Stimulated activated naive CD8-positive, alpha-beta T cell treated with anti-CD3 and anti-CD28 coated beads, Interleukin-15, amount 100 ng/mL, for 72 hours (primary cell): ENCODE data around the gene BTNL9.
"Not testable (repeated sequence)": the region's sequence is repeated elsewhere in the genome, so short reads cannot be mapped to it uniquely, and the experiment has no call there.

Experiments
- ATAC-seq: fragments of 150-1000 bp; cut with Tn5 transposase; 2 replicates; pipeline ENCODE4 v1.10.0; 2021; ENCODE audit warnings: mild to moderate bottlenecking, moderate library complexity
- DNase-seq, 2 donors: peaks; one replicate each; pipeline ENCODE4 v3.0.0; 2021 to 2022
- H3K27ac Mint-ChIP-seq, 2 donors: one replicate each; pipeline ENCODE4 v1.8.0; 2022; ENCODE audit warnings: mild to moderate bottlenecking in 2 of 2, mixed read lengths in 2 of 2, moderate library complexity in 2 of 2
- H3K27me3 Mint-ChIP-seq: one replicate; pipeline ENCODE4 v1.8.0; 2022; ENCODE audit warnings: mixed read lengths
- H3K4me1 Mint-ChIP-seq: one replicate; pipeline ENCODE4 v1.8.0; 2022; ENCODE audit warnings: mild to moderate bottlenecking, mixed read lengths
- H3K4me3 Mint-ChIP-seq, 2 donors: one replicate each; pipeline ENCODE4 v1.8.0; 2022; ENCODE audit warnings: mild to moderate bottlenecking in 2 of 2, mixed read lengths in 2 of 2, moderate library complexity in 1 of 2
- H3K9me3 Mint-ChIP-seq, 2 donors: one replicate each; pipeline ENCODE4 v1.8.0; 2022; ENCODE audit warnings: mixed read lengths in 2 of 2

The BTNL9 gene

DNA sequence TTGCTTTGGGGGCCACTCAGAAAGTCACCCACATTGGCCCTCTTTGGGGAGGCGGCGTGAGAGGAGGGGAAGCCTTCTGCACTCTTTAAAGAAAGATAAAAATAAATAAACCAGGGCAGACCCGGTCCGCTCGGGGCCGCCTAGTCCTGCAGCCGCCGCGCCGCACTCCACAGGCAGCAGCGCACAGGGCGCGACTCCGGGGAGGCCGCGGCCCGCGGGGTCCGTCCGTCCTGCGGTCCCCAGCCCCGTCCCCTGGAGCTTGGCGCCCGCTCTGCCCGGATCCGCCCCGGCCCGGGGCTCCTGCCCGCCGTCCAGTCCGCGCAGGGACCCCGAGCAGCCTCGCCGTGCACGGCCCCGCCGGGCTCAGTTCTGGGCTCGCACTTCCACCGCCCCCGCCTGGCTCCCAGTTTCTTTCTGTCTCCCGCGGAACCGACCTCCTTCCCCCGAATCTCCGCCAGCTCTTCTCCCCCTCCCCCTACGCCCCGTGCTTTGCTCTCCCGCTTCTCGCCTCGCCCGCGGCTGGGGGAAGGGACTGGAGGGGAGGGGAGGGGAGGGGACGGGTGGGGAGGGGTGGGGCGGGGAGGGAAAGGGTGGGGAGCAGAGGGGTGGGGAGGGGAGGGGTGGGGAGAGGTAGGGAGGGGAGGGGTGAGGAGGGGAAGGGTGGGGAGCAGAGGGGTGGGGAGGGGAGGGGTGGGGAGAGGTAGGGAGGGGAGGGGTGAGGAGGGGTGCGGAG is 57.9 kb downstream of the BTNL9 start:
- peak; percentile 18 for ATAC-seq
- H3K9me3 Mint-ChIP-seq: not testable (repeated sequence)

DNA sequence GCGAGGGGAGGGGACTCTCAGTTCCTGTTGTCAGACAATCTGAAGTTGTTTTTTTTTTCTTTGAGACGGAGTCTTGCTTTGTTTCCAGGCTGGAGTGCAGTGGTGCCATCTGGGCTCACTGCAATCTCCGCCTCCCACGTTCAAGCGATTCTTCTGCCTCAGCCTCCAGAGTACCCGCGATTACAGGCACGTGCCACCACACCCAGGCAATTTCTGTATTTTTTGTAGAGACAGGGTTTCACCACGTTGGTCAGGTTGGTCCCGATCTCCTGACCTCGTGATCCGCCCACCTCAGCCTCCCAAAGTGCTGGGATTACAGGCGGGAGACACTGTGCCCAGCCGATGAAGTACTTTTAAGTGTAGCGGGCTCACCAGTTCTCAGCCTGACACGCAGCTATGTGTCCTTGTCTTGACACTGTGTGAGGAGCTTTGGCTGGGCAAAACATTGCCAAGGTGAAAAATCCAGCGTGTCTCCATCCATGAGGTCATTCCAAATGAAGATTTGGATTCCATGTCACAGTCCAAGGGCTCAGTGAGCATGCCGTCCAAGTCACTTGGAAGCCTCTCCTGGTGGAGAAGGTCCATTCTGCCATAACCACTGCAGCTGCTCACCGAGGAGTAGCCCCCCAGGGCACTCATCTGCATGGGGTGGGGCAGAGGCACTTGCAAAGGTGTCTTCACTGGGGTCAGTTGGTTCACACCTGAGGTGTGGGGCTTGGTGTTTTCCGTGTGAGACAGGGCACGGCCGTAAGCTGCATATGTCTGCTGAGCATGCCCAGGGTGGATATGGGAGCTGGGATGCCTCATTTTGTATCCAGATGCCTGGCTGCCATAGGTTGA is 58.9 kb downstream of the BTNL9 start:
- Mint-ChIP-seq H3K27me3 (peaks cover 35% of the 10 kb centered on the region), H3K9me3 (no peaks in the 10 kb centered on the region), H3K4me1 (peaks cover 21% of the 10 kb centered on the region), H3K27ac (no peak overlapping the region), H3K4me3 (peak overlapping the region; percentile 45 to 65)
- ATAC-seq (no peak), DNase-seq (peak; percentile 27 to 28)

More for the DNA sequence above, 57.9 kb downstream of the BTNL9 start:
- Mint-ChIP-seq H3K4me1 (peaks cover 20% of the 10 kb centered on the region), H3K27me3 (peaks cover 40% of the 10 kb centered on the region), H3K4me3 (peak overlapping the region in 1 of 2 donors; percentile 57)
- not testable (repeated sequence) for DNase-seq, H3K27ac Mint-ChIP-seq

DNA sequence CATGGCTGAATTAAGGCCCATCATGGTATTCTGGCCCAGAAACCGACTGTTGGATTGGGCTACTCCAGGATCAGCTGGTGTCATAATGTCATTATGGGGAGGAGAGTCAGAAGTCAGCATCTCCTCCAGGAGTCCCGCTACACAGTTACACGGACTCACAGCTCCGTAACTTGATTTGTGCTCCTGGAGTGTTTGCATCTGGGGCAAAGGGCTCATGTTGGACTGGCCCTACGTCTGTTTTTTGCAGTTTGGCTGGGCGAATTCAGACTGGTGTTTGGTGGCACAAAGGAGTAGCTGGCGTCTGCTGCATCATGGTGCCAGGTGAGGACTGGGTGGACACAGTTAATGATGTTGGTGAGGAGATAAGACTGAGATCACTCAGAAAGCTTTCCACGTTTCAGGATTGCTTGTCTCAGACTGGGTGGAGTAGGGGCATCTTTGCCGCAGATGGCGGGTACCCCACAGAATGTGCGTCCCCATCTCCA is 59.6 kb downstream of the BTNL9 start:
- Mint-ChIP-seq H3K4me1 (peaks cover 28% of the 10 kb centered on the region), H3K27ac (no peak overlapping the region), H3K27me3 (peaks cover 39% of the 10 kb centered on the region), H3K9me3 (no peaks in the 10 kb centered on the region), H3K4me3 (peak overlapping the region; percentile 47 to 60)
- DNase-seq: peak in 1 of 2 donors; percentile 14
- no peak for ATAC-seq

DNA sequence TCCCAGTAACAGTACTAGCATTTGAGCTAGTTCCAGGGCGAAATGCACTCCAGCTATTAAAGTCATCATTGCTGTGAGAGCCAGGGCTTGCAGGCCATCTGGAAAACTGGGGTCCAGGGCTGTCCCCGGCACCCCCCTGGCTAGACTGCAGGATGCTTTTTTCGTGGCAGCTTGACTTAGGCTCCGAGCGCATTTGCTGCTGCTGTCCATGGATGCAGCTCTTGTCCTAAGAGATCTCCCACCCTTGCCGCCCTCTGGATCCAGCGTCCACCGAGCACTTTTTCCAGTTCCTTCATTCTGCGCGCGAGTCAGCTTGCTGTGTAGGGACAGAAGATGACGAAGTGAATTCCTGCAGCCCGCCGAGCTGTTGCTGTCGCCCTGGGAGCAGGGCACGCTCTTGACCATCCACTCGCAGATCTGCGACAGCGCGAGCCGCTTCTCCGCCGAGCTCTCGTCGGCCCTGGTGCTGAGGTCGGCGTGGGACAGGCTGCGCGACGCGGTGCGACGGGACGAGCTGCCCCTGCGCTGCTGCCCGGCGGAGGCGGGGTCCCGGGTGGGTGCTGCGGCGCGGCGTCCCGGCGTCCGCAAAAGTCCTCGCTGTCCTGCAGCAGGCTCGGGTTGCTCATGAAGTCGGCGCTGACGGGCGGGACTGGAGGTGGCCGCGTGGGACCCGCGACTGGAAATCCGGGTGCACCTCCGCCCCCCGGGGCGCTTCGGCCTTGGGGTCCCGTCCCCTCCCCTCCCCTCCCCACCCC is 60.2 kb downstream of the BTNL9 start:
- H3K4me3 Mint-ChIP-seq: peak overlapping the region; percentile 47 to 66
- H3K27me3 Mint-ChIP-seq: peaks cover 39% of the 10 kb centered on the region
- H3K9me3 Mint-ChIP-seq: no peaks in the 10 kb centered on the region
- H3K27ac Mint-ChIP-seq: no peak overlapping the region
- DNase-seq (peak; percentile 15 to 41), ATAC-seq (no peak)
- peaks cover 29% of the 10 kb centered on the region for H3K4me1 Mint-ChIP-seq

DNA sequence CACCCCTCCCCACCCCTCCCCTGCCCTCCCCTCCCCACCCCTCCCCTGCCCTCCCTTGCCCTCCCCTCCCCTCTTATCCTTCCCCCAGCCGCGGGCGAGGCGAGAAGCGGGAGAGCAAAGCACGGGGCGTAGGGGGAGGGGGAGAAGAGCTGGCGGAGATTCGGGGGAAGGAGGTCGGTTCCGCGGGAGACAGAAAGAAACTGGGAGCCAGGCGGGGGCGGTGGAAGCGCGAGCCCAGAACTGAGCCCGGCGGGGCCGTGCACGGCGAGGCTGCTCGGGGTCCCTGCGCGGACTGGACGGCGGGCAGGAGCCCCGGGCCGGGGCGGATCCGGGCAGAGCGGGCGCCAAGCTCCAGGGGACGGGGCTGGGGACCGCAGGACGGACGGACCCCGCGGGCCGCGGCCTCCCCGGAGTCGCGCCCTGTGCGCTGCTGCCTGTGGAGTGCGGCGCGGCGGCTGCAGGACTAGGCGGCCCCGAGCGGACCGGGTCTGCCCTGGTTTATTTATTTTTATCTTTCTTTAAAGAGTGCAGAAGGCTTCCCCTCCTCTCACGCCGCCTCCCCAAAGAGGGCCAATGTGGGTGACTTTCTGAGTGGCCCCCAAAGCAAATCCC is 61.1 kb downstream of the BTNL9 start:
- not testable (repeated sequence) for H3K9me3 Mint-ChIP-seq, H3K27ac Mint-ChIP-seq, H3K4me3 Mint-ChIP-seq
- peaks cover 29% of the 10 kb centered on the region for H3K4me1 Mint-ChIP-seq
- peak in 1 of 2 donors; percentile 18 for DNase-seq
- ATAC-seq: peak; percentile 18
- peaks cover 47% of the 10 kb centered on the region for H3K27me3 Mint-ChIP-seq

DNA sequence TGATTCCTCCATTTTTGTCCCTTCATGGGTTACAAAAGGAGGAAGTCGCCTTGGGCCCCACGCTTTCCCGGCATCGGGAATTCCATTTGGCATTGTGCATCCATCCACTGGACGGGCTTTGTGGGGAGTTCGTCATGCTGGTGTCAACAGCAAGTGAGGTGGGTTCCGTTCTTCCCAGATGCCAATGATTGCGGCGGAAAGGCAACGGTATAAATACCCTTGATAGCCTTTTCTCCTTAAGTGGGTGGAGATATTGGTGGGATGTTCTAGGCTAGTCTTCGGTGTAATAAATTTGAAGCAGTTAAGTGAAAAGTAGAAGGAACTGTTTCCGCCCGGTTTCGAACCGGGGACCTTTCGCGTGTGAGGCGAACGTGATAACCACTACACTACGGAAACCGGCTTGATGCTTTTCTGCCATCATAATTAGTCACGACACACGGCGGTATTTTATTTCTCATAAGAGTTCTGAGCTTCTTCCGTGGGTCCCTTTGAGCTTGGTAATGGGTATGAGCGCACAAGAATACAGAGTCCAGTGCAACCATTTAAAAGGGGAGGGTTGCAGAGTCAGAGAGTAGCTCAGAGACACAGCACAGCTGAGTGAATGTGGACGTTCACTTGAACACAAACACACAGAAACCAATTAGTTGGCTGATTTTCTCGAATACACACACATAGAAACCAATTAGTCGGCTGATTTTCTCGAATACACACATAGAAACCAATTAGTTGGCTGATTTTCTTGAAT is 62.0 kb downstream of the BTNL9 start:
- H3K9me3 Mint-ChIP-seq, DNase-seq, H3K4me3 Mint-ChIP-seq, H3K27ac Mint-ChIP-seq: not testable (repeated sequence)
- Mint-ChIP-seq H3K4me1 (peaks cover 29% of the 10 kb centered on the region), H3K27me3 (peaks cover 56% of the 10 kb centered on the region)
- peak; percentile 44 for ATAC-seq

DNA sequence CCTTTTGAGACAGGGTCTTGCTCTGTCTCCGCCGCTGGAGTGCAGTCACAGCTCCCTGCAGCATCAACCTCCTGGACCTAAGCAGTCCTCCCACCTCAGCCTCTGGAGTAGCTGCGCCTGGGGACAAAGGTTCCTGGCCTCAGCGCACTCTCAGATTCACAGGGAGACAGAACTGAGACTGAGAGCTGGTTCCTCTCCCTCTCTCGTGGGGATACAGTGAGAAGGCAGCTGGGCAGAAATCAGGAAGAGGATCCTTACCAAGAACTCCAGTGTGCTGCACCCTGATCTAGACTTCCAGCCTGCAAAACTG is 64.1 kb downstream of the BTNL9 start:
- not testable (repeated sequence) for ATAC-seq, H3K9me3 Mint-ChIP-seq, H3K27ac Mint-ChIP-seq, DNase-seq
- H3K4me1 Mint-ChIP-seq: peaks cover 23% of the 10 kb centered on the region
- peaks cover 69% of the 10 kb centered on the region for H3K27me3 Mint-ChIP-seq
- peak overlapping the region; percentile 80 to 88 for H3K4me3 Mint-ChIP-seq

DNA sequence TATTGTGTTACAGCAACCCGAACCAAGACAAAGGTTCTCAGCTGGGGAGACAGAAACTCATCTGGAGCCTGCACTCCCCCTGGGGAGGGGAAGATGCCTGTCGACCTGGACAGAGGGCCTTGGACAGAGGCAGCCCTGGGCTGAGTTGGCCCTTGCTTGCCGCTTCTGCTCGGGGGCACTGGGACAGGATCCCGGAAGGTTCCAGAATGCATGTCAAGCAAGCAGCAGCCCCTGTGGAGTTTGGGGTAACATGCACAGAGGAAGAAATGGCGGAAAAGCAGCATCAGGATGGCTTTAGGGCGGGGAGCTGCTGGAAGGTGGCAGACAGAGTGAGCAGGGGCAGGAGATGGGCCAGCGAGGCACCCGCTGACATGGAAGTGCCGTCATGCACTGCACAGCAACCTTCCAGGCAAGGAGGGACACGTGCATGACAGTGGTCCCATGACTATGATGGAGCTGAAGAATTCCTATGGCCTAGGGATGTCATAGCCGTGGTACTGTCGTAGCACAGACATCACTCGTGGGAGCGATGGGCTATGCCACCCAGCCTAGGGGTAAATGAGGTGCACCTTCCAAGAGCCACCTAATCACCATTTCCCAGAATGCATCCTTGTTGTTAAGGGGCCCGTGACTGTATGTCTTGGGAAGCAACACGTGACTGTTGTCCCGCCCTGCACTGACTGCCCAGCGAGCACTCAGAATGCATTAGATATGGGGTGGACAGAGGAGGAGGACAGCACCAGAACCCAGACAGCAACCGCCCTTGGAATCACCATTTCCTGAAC is 64.7 kb downstream of the BTNL9 start:
- Mint-ChIP-seq H3K4me3 (peak overlapping the region in 1 of 2 donors; percentile 80), H3K4me1 (peaks cover 17% of the 10 kb centered on the region)
- H3K27ac Mint-ChIP-seq: not testable (repeated sequence)

DNA sequence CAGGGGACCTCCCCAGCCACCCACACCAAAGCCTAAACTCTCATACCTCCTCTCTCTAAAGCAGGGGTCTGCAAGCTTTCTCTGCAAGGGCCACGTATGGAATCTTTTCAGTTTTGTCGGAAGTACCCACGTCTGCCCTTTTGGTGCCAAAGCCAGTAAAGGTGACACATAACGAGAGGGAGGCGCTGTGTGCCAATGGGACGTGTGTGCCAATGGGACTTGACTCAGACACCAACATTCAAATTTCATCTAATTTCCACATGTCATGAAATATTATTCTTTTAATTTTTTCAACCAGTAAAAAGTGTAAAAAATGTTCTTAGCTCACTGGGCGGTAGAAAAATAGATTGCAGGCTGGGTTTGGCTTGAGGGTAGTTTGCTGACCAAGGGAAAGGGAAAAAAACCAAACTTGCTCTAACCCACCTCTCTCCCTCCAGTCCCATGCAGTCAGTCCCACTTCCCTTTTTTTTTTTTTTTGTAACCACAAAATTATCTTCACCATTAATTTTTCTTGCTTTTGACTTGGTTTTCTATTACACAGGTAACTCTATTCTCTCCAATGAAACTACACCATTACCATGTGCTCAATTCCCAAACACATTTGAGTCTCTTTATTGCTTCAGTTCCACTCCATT is 65.4 kb downstream of the BTNL9 start:
- Mint-ChIP-seq H3K27me3 (peaks cover 69% of the 10 kb centered on the region), H3K9me3 (no peaks in the 10 kb centered on the region), H3K4me3 (no peak overlapping the region), H3K4me1 (peaks cover 10% of the 10 kb centered on the region), H3K27ac (no peak overlapping the region)
- DNase-seq: no peak
- ATAC-seq: no peak

More for the DNA sequence above, 64.7 kb downstream of the BTNL9 start:
- H3K27me3 Mint-ChIP-seq: peaks cover 69% of the 10 kb centered on the region
- not testable (repeated sequence) for DNase-seq, H3K9me3 Mint-ChIP-seq, ATAC-seq

DNA sequence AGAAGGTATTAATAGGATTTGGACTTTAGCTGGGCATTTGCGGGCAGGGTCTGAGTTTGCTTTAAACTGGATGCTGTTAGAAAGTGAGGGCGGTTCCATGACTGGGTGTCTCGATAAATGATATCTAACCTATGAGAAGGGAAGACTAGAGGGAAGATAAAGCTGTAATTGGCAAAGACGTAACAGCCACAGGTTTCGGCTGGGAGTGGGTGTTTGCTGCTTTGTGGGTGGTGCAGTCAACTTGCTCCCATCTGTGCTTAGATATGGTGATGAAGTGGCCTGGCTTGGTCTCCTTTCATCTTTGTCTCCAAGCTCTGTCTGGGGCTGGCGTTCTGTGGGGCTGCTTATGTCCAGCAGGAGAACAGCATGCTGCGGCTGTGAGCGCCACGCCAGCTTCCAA is 67.6 kb downstream of the BTNL9 start:
- Mint-ChIP-seq H3K4me1 (peaks cover 9% of the 10 kb centered on the region), H3K27ac (no peak overlapping the region), H3K4me3 (no peak overlapping the region), H3K27me3 (peaks cover 88% of the 10 kb centered on the region), H3K9me3 (no peaks in the 10 kb centered on the region)
- ATAC-seq (no peak), DNase-seq (no peak)

DNA sequence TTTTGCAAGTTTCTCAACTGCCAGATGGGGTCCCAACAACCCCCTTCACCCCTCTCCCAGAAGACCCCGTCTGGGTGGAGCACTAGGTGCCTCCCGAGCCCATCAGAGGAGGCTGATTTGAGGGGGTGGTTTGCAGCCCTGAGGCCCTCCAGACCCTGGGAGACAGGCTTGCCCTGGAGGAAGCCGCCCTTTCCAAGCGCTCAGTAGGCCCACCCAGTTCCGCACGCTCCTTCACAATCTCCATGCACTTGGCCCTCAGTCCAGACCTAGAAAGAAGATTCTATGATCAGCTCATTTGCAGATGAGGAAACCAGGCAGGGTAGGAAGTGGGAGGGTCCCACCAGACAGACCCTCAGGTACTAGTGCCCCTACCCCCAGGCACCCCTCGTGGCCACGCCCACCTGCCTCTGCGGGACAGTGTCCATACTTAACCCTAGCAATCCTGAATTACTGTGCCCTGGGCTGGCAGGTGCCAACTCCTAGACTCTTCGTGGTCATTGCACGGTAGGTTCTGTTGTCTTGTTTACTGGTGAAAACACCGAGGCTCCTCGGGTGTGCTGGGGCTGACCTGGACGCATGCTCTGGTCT is 68.6 kb downstream of the BTNL9 start:
- no peak overlapping the region for H3K4me3 Mint-ChIP-seq
- H3K4me1 Mint-ChIP-seq: peaks cover 9% of the 10 kb centered on the region
- peaks cover 88% of the 10 kb centered on the region for H3K27me3 Mint-ChIP-seq
- no peaks in the 10 kb centered on the region for H3K9me3 Mint-ChIP-seq
- H3K27ac Mint-ChIP-seq: no peak overlapping the region
- ATAC-seq (no peak), DNase-seq (no peak)

DNA sequence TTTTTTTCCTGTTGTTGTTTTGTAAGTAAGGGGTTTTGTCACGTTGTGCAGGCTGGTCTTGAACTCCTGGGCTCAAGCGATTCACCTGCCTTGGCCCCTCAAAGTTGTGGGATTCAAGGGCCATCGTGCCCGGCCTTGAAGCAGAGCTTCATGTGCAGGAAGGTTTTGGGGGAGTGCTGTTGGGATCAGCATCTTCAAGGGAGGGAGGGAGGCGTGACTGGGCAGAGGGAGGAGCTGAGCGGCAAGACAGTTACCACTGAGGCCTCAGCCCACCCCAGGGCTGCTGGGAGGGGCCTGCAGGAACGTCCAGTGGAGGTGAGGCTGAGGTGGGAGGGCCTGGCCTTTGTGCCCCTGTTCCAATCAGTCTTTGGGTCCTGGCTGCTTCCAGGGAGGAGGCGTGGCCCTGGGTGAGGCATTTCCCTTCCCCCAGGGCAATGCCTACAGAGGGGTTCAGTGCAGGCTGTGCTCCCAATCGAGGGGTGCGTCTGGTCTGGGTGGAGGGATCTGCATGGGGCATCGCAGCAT is 69.5 kb downstream of the BTNL9 start:
- peaks cover 88% of the 10 kb centered on the region for H3K27me3 Mint-ChIP-seq
- H3K4me3 Mint-ChIP-seq: no peak overlapping the region
- no peak overlapping the region for H3K27ac Mint-ChIP-seq

DNA sequence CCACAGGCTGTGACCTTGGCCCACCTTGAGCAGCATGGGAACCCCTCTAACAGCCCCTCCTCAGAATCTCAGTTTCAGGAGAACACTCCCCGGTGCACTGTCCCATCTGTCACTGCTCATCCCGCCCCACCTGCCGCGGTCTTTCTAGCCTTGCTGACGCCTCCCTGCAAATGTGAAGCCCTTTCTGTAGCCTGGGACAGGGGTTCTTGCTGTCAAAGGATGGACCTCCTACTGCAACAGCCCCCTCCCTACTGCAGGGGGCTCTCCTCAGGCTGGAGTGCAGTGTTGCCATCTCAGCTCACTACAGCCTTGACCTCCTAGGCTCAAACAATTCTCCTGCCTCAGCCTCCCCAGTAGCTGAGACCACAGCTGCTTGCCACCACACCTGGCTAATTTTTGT is 70.9 kb downstream of the BTNL9 start:
- DNase-seq (no peak), ATAC-seq (no peak)
- Mint-ChIP-seq H3K9me3 (peaks cover 0 to 7% of the 10 kb centered on the region in 2 donors), H3K4me1 (peaks cover 16% of the 10 kb centered on the region), H3K4me3 (no peak overlapping the region), H3K27ac (no peak overlapping the region), H3K27me3 (peaks cover 87% of the 10 kb centered on the region)

More for the DNA sequence above, 69.5 kb downstream of the BTNL9 start:
- H3K9me3 Mint-ChIP-seq: peaks cover 0 to 5% of the 10 kb centered on the region in 2 donors
- no peak for ATAC-seq
- DNase-seq: no peak
- H3K4me1 Mint-ChIP-seq: peaks cover 6% of the 10 kb centered on the region
